RWPE2 (cell line): ENCODE measurements around the gene SCTR.

Experiments
- ATAC-seq: fragments of 200-7000 bp; cut with Tn5 transposase; 3 replicates; pipeline ENCODE4 v1.9.1; 2021; ENCODE audit warnings: low read depth
- DNase-seq: peaks from one replicate; pipeline ENCODE4 v3.0.0-alpha.2; 2020; ENCODE audit warnings: low spot score
- H3K27ac ChIP-seq: fragments of 450-650 bp; 2 replicates; pipeline ENCODE4 v1.5.1; 2017; ENCODE audit warnings: mild to moderate bottlenecking; ENCODE audit not compliant: poor library complexity, severe bottlenecking
- H3K27me3 ChIP-seq: fragments of 250-450 bp; sonication (Bioruptor Pico); 2 replicates; pipeline ENCODE4 v1.5.1; 2021; ENCODE audit warnings: mild to moderate bottlenecking, moderate library complexity; ENCODE audit not compliant: insufficient read depth, poor library complexity, severe bottlenecking
- H3K36me3 ChIP-seq: fragments of 250-450 bp; sonication (Bioruptor Pico); 2 replicates; pipeline ENCODE4 v1.5.1; 2020; ENCODE audit warnings: low read depth, mild to moderate bottlenecking, moderate library complexity
- H3K4me1 ChIP-seq: fragments of 250-450 bp; sonication (Bioruptor Pico); 2 replicates; pipeline ENCODE4 v1.5.1; 2021; ENCODE audit warnings: mild to moderate bottlenecking, moderate library complexity; ENCODE audit not compliant: insufficient read depth, poor library complexity, severe bottlenecking
- H3K4me3 ChIP-seq: fragments of 250-450 bp; sonication (Bioruptor Pico); 2 replicates; pipeline ENCODE4 v1.5.1; 2021; ENCODE audit warnings: mild to moderate bottlenecking, moderate library complexity; ENCODE audit not compliant: severe bottlenecking
- H3K9me3 ChIP-seq: fragments of 250-450 bp; sonication (Bioruptor Pico); 2 replicates; pipeline ENCODE4 v1.5.1; 2021; ENCODE audit warnings: mild to moderate bottlenecking, moderate library complexity; ENCODE audit not compliant: severe bottlenecking
- CTCF ChIP-seq: fragments of 450-650 bp; IDR thresholded peaks from one replicate; pipeline ENCODE4 v1.5.1; 2017; ENCODE audit warnings: mild to moderate bottlenecking, moderate library complexity; ENCODE audit not compliant: poor library complexity, severe bottlenecking

Gene SCTR

GRCh38 chr2:119438726-119439284 lies 85.5 kb downstream of the SCTR start:
- no peaks in the 10 kb centered on the region for H3K27me3 ChIP-seq
- H3K4me3 ChIP-seq = no peak overlapping the region
- H3K36me3 ChIP-seq = no peaks in the 10 kb centered on the region
- H3K9me3 ChIP-seq = no peaks in the 10 kb centered on the region
- TF ChIP-seq CTCF = no peak
- DNase-seq = no peak
- ATAC-seq = no peak
- H3K27ac ChIP-seq = no peak overlapping the region
- H3K4me1 ChIP-seq = no peaks in the 10 kb centered on the region

- ATAC-seq (no peak), DNase-seq (no peak)
- no peaks in the 10 kb centered on the region for H3K4me1 ChIP-seq
- H3K36me3 ChIP-seq = no peaks in the 10 kb centered on the region
- H3K9me3 ChIP-seq = no peaks in the 10 kb centered on the region
- no peak overlapping the region for H3K4me3 ChIP-seq
- no peak overlapping the region for H3K27ac ChIP-seq
- no peaks in the 10 kb centered on the region for H3K27me3 ChIP-seq
- no peak for TF ChIP-seq CTCF
Observed at GRCh38 chr2:119438128-119438656, 86.1 kb downstream of the SCTR start.

- Histone ChIP-seq H3K27me3 (no peaks in the 10 kb centered on the region), H3K27ac (no peak overlapping the region), H3K36me3 (no peaks in the 10 kb centered on the region), H3K4me3 (no peak overlapping the region), H3K4me1 (peaks cover under 1% of the 10 kb centered on the region), H3K9me3 (no peaks in the 10 kb centered on the region)
- TF ChIP-seq CTCF = no peak
- ATAC-seq = no peak
- no peak for DNase-seq
Observed at GRCh38 chr2:119436993-119437772, 87.1 kb downstream of the SCTR start.

GRCh38 chr2:119435953-119436297 lies 88.4 kb downstream of the SCTR start:
- TF ChIP-seq CTCF = no peak

More at GRCh38 chr2:119435953-119436297, 88.4 kb downstream of the SCTR start:
- Histone ChIP-seq H3K27me3 (no peaks in the 10 kb centered on the region), H3K4me1 (peaks cover 3% of the 10 kb centered on the region), H3K27ac (no peak overlapping the region), H3K4me3 (no peak overlapping the region), H3K9me3 (no peaks in the 10 kb centered on the region), H3K36me3 (no peaks in the 10 kb centered on the region)
- no peak for DNase-seq
- ATAC-seq = no peak
